SIG-M5 treated with dmso at 0.1 percent for 504 hours (cell line): ENCODE data around the gene MYL7.

Experiments
- DNase-seq: peaks from one replicate; lab custom pipeline; 2025; ENCODE audit not compliant: unreplicated experiment; lab: John Stamatoyannopoulos, UW

Gene MYL7

GRCh38 chr7:44101966-44102845, 38.9 kb downstream of the MYL7 start:
- DNase-seq: no peak

GRCh38 chr7:44101303-44101965, 39.7 kb downstream of the MYL7 start:
- DNase-seq: no peak

GRCh38 chr7:44100458-44101302, 40.5 kb downstream of the MYL7 start:
- no peak for DNase-seq

- no peak for DNase-seq
Observed at GRCh38 chr7:44099669-44100068, 41.5 kb downstream of the MYL7 start.

- DNase-seq: no peak
Observed at GRCh38 chr7:44098092-44099068, 42.8 kb downstream of the MYL7 start.

GRCh38 chr7:44097064-44097932, 43.8 kb downstream of the MYL7 start:
- no peak for DNase-seq

GRCh38 chr7:44096326-44096881, 44.7 kb downstream of the MYL7 start:
- no peak for DNase-seq

GRCh38 chr7:44095781-44096180, 45.4 kb downstream of the MYL7 start:
- no peak for DNase-seq

GRCh38 chr7:44094883-44095592, 46.1 kb downstream of the MYL7 start:
- no peak for DNase-seq

GRCh38 chr7:44094365-44094764, 46.8 kb downstream of the MYL7 start:
- no peak for DNase-seq

GRCh38 chr7:44093102-44093641, 48.0 kb downstream of the MYL7 start:
- DNase-seq: no peak
